Ectodermal cell (in vitro differentiated cells): ENCODE data around the gene OR14I1.
"Not testable (repeated sequence)": the region's sequence is repeated elsewhere in the genome, so short reads cannot be mapped to it uniquely, and the experiment has no call there.

Experiments
- H3K27ac ChIP-seq: 2 replicates; pipeline ENCODE4 v1.7.0; 2013; ENCODE audit warnings: mild to moderate bottlenecking, low read depth, low read length; ENCODE audit not compliant: insufficient read depth, poor library complexity, severe bottlenecking
- H3K27me3 ChIP-seq: 2 replicates; pipeline ENCODE4 v1.7.0; 2013; ENCODE audit warnings: mild to moderate bottlenecking, low read length; ENCODE audit not compliant: insufficient read depth, control insufficient read depth, poor library complexity, severe bottlenecking
- H3K36me3 ChIP-seq: one replicate; pipeline ENCODE4 v1.7.0; 2013; ENCODE audit warnings: low read length; ENCODE audit not compliant: control insufficient read depth, insufficient read depth
- H3K4me1 ChIP-seq: one replicate; pipeline ENCODE4 v1.7.0; 2013; ENCODE audit warnings: low read length; ENCODE audit not compliant: control insufficient read depth, insufficient read depth
- H3K4me3 ChIP-seq: 2 replicates; pipeline ENCODE4 v1.7.0; 2013; ENCODE audit warnings: low read depth, low read length, control low read depth; ENCODE audit not compliant: insufficient read depth
- H3K9me3 ChIP-seq: 2 replicates; pipeline ENCODE4 v1.7.0; 2013; ENCODE audit warnings: mild to moderate bottlenecking, low read length, moderate library complexity; ENCODE audit not compliant: control insufficient read depth
- WGBS, 2 experiments: methylation state at CpG; one replicate each; pipeline ENCODE4 v1.1.7; 2013; ENCODE audit warnings: missing lambda C conversion rate in 2 of 2; 5-methylcytosine and 5-hydroxymethylcytosine counted together

The OR14I1 gene

DNA sequence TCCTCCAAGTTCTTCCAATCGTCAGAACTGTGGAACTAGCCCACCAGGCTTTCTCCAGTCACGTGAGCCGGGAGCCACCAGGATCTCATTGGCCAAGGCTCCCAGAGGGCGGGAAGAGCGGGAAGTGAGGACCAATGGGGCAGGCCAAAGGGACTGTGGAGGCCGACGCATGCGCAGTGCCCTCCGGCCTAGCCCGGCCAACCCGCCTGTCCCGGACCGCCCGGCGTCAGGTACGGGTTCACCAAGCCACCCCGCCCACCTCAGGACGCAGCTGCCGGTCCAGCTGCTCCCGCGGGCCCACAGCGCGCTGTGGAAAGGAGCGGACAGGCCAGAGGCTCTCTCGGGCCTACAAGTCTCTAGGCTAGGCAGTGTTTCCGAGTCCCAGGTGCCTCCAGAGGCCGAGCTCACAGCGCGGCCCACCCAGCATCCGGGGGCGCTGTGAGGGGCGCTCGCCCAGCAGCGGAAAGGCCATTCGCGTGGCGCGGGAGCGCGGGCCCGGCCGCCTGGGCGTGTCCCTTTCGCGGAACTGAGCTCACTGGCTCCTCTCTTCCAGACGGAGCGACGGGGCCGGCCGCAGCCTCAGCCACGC, 10.9 kb downstream of the OR14I1 start:
- WGBS, 2 experiments = 87 to 88% methylated on average over 51 of the region's 51 CpGs
- Histone ChIP-seq H3K4me1 (no peaks in the 10 kb centered on the region), H3K27me3 (no peaks in the 10 kb centered on the region), H3K9me3 (peaks cover 5% of the 10 kb centered on the region), H3K4me3 (no peak overlapping the region), H3K27ac (no peak overlapping the region), H3K36me3 (no peaks in the 10 kb centered on the region)

DNA sequence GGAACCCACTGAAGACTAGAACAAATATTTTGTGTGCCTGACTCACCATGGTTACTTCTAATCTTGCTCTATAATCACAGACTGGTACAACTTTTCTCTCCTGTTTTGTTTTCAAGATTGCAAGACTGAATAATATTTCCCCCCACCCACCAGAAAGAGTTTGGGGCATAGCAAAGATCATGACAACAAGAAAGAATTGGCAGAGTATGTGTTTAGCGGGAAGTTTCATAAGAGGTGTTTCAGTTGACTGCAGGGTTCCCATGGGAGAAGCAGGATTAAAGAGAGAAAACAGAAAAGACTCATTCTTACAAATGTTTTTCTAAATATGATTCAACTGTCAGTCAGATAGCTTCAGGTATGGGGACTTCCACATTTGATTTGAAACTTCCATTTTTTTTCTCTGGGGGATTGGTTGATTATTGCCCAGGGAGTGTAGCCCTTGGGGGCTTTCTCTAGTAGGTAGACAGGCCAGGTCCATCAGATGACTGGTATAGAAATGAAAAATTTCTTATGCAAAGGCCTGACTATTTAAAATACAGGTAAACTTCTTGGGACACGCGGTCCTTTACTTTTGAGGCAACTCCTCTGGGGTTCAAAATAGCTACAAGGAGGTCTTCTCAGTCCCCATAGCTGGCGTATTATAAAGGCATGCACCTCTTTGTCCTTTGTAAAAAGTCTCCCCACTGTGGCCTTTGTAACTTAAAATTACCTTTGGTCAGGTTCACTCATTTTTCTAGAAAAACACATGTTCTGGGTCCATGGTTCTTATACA, 13.9 kb downstream of the OR14I1 start:
- H3K4me3 ChIP-seq = no peak overlapping the region
- H3K9me3 ChIP-seq = no peaks in the 10 kb centered on the region
- no peaks in the 10 kb centered on the region for H3K36me3 ChIP-seq
- no peaks in the 10 kb centered on the region for H3K27me3 ChIP-seq
- 74 to 82% methylated on average over 4 of the region's 4 CpGs for WGBS, 2 experiments
- no peak overlapping the region for H3K27ac ChIP-seq
- H3K4me1 ChIP-seq = no peaks in the 10 kb centered on the region

DNA sequence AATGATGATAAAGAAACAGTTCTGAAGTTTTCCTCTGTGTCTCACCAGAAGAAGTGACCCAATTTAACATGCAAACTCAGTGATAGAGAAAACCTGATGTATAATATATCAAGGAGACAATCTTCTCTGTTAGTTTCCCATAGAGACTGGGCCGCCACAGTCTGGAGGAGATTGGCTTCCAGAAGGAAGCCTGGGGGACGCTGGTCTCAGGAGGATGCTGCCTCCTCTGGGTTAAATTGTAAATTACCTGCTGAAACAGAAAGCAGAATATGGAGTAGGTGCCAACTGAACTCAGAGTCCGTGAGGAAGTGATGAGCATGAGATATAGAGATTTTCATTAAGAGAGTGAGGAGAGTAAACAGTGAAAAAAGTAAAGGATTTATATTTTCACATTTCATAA, 15.8 kb downstream of the OR14I1 start:
- H3K27ac ChIP-seq = no peak overlapping the region
- H3K36me3 ChIP-seq = no peaks in the 10 kb centered on the region
- no peaks in the 10 kb centered on the region for H3K9me3 ChIP-seq
- H3K4me1 ChIP-seq = no peaks in the 10 kb centered on the region
- 48 to 52% methylated on average over 3 of the region's 3 CpGs for WGBS, 2 experiments
- no peak overlapping the region for H3K4me3 ChIP-seq
- H3K27me3 ChIP-seq = no peaks in the 10 kb centered on the region

DNA sequence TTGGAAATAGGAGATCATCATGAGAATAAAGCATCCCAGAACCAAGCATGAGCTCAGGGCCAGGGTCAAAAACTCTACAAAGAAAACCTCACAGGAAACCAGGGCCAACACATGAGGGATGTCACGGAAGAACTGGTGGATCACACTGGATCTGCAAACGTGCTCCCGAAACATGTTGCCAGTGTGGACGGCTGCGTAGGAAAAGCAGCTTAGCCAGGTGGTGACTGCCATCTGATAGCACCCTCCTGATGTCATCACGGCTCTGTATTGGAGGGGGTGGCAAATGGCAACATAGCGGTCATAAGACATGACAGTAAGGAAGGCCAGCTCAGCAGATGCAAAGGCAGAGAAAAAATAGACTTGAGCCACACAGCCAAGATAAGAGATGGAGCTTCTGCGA, 20.9 kb downstream of the OR14I1 start:
- no peaks in the 10 kb centered on the region for H3K4me1 ChIP-seq
- WGBS, 2 experiments = 80 to 81% methylated on average over 8 of the region's 8 CpGs
- H3K9me3 ChIP-seq = peaks cover 3% of the 10 kb centered on the region
- H3K4me3 ChIP-seq = no peak overlapping the region
- no peaks in the 10 kb centered on the region for H3K27me3 ChIP-seq
- H3K36me3 ChIP-seq = no peaks in the 10 kb centered on the region
- no peak overlapping the region for H3K27ac ChIP-seq

DNA sequence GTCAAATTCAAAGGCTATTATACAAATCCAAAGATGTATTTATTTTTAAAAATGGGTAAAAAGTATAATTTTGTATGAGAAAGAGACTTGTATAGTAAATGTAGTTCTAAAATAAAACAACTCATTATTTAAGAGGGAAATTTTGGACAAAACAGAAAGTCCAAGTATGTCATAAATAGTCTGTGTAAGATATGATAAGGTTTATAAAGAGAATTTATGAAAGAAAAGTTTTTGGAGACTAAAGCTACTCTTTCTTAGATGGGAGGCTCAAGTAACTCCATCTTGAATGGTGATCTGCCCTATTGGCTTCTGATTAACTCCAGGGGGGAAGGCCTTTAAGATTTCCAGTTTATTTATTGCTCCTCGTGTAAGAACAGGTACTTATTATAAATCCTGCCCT, 32.6 kb downstream of the OR14I1 start:
- no peaks in the 10 kb centered on the region for H3K36me3 ChIP-seq
- H3K27me3 ChIP-seq = no peaks in the 10 kb centered on the region
- 83 to 89% methylated on average over 1 of the region's 1 CpG for WGBS, 2 experiments
- peaks cover 4% of the 10 kb centered on the region for H3K9me3 ChIP-seq
- no peak overlapping the region for H3K4me3 ChIP-seq
- H3K4me1 ChIP-seq = no peaks in the 10 kb centered on the region
- H3K27ac ChIP-seq = no peak overlapping the region

DNA sequence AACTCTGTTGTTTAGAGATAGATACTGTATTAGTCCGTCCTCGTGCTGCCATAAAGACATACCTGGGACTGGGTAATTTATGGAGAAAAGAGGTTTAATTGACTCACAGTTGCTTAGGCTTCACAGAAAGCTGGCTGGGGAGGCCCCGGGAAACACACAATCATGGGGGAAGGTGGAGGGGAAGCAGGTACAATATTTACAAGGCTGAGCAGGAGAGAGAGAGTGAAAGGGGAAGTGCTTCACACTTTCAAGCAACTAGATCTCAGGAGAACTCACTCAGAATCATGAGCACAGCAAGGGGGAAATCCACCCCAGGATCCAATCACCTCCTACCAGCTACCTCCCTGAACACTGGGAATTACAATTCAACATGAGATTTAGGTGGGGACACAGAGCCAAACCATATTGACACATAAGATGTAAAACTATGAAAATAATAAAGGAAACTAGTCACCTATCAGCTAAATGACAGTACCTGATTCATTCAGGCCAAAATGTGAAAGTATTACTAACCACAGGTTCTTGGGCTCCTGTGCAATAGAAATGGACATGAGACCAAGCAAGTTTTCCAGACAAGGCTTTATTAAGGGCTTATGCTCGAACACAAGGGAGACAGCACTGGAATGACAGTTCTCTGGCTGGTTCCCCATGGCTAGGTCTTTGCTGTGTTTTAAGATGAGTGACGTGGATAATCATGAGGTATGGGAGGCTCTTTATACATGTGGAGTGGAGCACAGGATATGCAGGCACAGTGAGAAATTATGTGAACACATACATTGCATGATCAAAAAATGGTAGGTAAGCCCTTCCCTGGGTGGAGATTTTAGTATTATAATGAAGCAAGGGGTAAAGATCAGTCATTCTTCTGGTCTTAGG, 38.9 kb downstream of the OR14I1 start:
- not testable (repeated sequence) for H3K27me3 ChIP-seq, H3K9me3 ChIP-seq, H3K4me1 ChIP-seq, H3K36me3 ChIP-seq, H3K4me3 ChIP-seq, H3K27ac ChIP-seq
- WGBS, 2 experiments = 67 to 73% methylated on average over 5 of the region's 5 CpGs

DNA sequence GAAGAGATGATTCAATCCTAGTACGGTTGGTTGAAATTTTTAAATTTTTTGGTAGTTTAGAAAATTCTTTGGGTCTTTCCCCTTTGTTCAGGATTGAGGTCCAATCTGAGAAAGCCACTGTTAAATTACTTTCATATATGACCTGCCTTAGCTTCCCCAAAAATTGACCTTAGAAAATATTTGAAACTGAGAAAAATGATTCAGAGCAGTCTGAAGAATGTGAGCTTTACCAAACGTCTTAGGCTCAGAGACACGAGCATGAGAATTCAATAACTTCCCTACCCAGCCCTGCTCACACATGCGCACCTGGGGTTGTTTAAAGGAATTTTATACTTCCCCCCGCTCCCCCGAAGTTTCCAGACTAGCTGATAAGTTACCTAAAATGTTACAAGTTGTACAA, 45.8 kb downstream of the OR14I1 start:
- WGBS, 2 experiments = 60 to 78% methylated on average over 2 of the region's 6 CpGs
- not testable (repeated sequence) for H3K36me3 ChIP-seq, H3K4me1 ChIP-seq, H3K27ac ChIP-seq, H3K27me3 ChIP-seq, H3K4me3 ChIP-seq, H3K9me3 ChIP-seq

DNA sequence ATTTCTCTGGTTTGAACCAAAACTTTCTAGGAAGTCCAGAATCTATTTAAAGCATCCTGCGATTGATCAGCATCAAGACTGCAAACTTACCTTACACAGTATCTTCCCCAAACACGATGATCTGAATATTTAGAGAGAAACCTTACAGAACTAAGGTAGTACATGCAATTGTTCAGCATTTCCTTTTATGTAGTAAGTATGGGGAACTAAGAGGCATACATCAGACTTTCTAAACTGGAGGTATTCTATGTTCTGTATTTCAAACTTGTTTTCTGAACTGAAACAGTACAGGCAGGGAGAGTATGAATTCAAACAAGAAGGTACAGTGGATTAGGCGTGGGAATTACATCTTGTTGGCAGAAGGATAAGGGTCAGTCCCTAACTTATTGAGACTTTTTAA, 47.2 kb downstream of the OR14I1 start, which contains the start of gene OR2T27:
TSS of gene OR2T27 (minus strand) at position 175 of the 400 bp plus-strand sequence. CDS start 4,644 bp downstream, outside the sequence.
- not testable (repeated sequence) for H3K9me3 ChIP-seq

More for the DNA sequence above, 47.2 kb downstream of the OR14I1 start, which contains the start of gene OR2T27:
- H3K4me3 ChIP-seq, H3K27me3 ChIP-seq, H3K27ac ChIP-seq, H3K4me1 ChIP-seq, H3K36me3 ChIP-seq: not testable (repeated sequence)
- WGBS, 2 experiments = no CpG with 5 or more reads among the region's 3 CpGs
